NB4 (cell line): ENCODE measurements around the gene EFCAB6.

Experiments used
- CTCF ChIP-seq: IDR thresholded peaks from one replicate; pipeline ENCODE4 v1.5.1; 2012; ENCODE audit warnings: low read depth, low read length
- MAX ChIP-seq: IDR thresholded peaks from 2 replicates; pipeline ENCODE4 v1.6.1; 2011; ENCODE audit warnings: low read depth, low read length
- POLR2A ChIP-seq: IDR thresholded peaks from 2 replicates; pipeline ENCODE4 v1.6.1; 2011; ENCODE audit warnings: mild to moderate bottlenecking; ENCODE audit not compliant: insufficient read length; ENCODE audit errors: extremely low read depth

- no peak for TF ChIP-seq CTCF
- TF ChIP-seq MAX = no peak
- no peak for TF ChIP-seq POLR2A
Observed at GRCh38 chr22:43540529-43540923, 271.6 kb downstream of the EFCAB6 start.
